GM03348 (cell line): Measurements from ENCODE around the gene TRNAU1AP.

Experiments
- DNase-seq: peaks from one replicate; pipeline ENCODE4 v3.0.0; 2012; ENCODE audit warnings: low spot score

Gene TRNAU1AP

GRCh38 chr1:28604962-28605361, 52.1 kb downstream of the TRNAU1AP start:
- no peak for DNase-seq

- no peak for DNase-seq
Observed at GRCh38 chr1:28606771-28607170, 53.9 kb downstream of the TRNAU1AP start.

GRCh38 chr1:28613175-28613574, 60.3 kb downstream of the TRNAU1AP start:
- DNase-seq: no peak
